IPS DF 4.7 (cell line): ENCODE data around the gene HERC4.
"Not testable (repeated sequence)": the region's sequence is repeated elsewhere in the genome, so short reads cannot be mapped to it uniquely, and the experiment has no call there.

Experiments used
- DNase-seq: peaks from one replicate; pipeline ENCODE4 v3.0.0-alpha.2; 2013; ENCODE audit warnings: low spot score; ENCODE audit errors: extremely low read depth

The HERC4 gene

DNA sequence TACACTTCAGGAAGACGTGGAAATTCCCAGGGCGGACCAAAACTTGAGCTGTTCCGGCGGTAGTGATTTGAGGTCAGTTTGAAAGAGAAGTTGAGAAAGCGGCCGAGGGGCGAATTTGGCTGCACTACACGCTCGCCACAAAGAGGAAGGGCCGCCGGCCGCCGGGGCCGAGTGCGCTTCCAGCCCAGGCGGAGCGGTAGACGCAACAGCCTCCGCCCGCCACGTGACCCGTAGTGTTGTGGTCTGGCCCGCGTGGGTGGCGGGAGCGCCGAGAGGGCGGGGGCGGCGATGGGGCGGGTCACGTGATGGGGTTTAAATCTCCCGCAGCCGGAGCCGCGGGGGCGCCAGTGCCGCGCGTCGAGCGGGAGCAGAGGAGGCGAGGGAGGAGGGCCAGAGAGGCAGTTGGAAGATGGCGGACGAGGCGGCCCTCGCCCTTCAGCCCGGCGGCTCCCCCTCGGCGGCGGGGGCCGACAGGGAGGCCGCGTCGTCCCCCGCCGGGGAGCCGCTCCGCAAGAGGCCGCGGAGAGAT, 190.7 kb downstream of the HERC4 start, which contains the start of gene SIRT1:
TSS of gene SIRT1 (plus strand) at position 344 of the 529 bp plus-strand sequence. CDS start at position 410, 66 bp downstream.
- DNase-seq = no peak

DNA sequence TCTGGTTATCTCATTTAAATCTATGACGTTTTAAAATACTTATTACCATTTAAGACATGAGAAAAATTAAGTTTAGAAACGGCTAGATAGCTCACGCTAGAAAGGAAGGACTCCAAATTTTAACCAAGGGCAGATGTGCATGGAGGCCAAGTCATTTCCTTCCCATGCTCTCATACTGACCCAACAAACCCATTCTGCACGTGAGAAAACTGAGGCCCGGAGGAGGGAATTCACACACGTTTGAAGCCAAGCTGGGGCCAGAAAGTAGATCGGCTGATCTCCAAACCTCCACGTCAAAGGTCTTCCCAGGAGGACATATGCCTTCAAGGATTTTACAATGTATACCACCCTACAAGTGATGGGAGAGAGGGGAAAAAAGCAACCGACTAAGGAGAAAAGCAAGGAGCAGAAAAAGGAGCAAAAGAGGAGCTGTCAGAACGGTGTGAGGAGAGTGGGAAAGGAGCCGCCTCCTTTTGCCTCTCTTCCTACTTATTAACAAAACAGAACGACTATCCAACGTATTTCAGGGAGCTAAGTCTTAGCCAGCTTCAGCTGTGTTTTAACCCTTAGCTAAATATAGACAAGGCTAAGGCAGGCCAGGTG, 191.3 kb downstream of the HERC4 start:
- DNase-seq = no peak

DNA sequence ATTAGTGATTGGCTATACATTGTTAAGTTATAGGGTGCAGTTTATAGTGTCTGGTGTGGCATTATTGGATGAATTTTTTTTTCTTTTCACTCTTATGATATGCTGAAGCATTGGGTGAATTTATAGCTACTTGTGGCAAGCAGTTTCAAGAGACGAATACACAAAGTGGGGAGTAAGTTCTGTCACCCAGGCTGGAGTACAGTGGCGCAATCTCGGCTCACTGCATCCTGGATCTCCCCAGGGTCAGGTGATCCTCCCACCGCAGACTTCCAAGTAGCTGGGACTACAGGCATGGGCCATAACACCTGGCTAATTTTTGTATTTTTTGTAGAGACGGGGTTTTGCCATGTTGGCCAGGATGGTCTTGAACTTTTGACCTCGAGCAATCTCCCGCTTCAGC, 196.9 kb downstream of the HERC4 start:
- no peak for DNase-seq

DNA sequence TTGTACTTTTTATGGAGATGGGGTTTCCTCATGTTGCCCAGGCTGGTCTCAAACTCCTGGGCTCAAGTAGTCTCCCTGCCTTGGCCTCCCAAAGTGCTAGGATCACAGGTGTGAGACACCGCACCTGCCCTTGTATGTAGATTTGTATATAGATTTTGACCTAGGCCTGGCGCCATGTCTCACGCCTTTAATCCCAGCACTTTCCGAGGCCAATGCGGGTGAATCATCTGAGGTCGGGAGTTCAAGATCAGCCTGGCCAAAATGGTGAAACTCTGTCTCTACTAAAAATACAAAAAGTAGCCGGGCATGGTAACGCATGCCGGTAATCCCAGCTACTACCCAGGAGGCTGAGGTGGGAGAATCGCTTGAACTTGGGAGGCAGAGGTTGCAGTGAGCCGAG, 197.7 kb downstream of the HERC4 start:
- not testable (repeated sequence) for DNase-seq

DNA sequence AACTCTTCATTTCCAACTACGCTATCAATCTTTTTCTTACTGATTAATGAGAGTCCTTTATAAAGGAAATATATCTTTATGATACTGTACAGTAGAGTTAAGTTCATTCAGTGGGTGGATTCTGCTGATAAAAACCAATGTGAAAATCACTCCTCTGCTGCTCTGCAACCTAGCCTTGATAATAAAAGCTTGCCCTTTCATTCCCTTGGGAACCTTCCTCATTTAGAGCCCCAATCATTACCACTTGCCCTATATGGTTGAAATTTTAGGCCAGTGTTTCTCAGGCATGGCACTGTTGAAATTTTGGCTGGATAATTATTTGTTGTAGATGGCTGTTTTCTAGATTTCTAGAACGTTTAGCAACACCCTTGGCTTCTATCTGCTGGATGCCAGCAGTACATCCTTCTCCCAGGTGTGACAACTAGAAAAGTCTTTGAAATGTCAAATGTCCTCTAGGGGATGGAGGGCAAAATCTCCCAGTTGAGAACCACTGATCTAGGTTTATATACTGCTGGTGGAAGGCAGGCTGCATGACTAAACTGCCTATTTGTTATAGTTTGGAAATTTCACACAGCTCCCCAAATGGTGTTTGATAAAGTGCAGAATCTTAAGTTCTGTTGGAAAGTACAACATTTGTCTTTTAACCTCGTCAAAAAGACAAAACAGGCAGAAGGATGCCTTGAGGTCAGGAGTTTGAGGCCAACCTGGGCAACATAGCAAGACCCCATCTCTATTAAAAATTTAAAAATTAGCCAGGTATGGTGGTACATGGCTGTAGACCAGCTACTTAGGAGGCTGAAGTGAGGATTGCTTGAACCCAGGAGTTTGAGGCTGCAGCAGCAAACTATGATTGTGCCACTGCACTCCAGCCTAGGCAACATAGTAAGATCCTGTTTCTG, 199.5 kb downstream of the HERC4 start:
- DNase-seq = no peak
